Activated gamma-delta T cell treated with Interleukin-2 at 50 U/mL for 16 hours (primary cell): ENCODE measurements around the gene TACC2.

Experiments used
- DNase-seq: peaks from one replicate; pipeline ENCODE4 v3.0.0-alpha.2; 2020

TACC2 gene

DNA sequence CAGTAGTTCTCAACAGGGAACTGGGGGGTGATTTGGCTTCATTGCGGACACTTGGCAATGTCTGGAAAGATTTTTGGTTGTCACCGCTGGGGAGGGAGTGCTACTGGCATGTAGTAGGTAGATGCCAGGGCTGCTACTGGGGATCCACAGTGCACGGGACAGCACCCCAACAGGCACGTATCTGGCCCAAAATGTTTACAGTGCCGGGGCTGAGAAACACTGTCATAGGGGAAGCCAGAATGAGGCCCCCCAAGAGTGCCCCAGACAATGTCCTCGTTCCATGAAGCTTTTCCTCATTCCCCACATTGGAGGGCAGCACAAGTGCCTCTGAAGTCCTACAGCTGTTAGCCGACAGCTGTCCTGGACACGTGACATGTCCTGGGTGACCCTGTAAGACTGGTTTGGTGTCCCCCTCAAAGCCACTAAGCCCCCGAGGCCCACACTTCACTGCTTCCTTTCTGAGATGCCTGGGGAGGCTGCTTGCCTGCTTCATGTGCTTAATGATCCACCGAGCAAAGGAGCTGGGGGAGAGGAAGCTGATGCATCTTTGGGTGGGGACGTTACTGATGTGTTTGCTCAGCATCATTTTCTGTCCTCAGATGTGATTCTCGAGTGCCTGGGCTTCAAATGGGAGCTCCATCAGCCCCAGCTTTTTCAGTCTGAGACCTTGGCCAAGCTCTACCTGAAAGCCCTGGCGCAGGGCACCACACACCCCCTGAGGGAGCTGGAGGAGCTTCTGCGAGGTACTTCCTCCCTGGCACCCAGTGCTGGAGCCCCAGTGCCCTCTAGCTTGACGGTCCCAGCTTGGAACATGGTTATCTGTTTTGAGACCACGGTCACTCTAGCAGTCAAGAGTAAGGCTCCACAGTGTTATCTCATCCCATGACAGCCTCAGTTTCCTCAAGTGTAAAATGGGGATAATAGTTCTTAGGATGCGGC, 296.8 kb downstream of the TACC2 start:
- no peak for DNase-seq

- DNase-seq: no peak
These were observed 297.9 kb downstream of the TACC2 start for GRCh38 chr10:122286867-122287266.

GRCh38 chr10:122287570-122287969, 298.6 kb downstream of the TACC2 start:
- DNase-seq: no peak

- no peak for DNase-seq
These were observed 299.3 kb downstream of the TACC2 start for GRCh38 chr10:122288262-122288661.

DNA sequence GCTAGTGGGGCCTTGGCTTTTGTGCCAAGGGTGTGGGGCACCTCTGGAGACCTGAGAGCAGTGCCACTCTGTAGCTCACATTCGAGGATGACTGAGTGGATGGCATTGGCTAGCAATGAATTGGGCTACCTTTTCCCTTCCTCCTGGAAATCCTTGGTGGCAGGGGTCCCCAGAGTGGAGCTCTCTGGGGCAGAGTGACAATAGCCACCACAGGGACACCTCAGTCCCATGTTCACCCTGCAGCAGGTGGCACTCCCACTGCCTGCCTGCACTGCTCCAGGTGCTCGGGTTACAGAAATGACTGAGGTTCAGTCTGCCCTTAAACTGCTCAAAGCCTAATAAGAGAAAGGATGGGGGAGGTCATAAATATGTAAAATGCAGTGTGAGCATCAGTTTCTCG, 300.0 kb downstream of the TACC2 start:
- DNase-seq: no peak

- no peak for DNase-seq
These were observed 301.4 kb downstream of the TACC2 start for GRCh38 chr10:122290334-122290733.

GRCh38 chr10:122290833-122291532, 302.0 kb downstream of the TACC2 start:
- no peak for DNase-seq

DNA sequence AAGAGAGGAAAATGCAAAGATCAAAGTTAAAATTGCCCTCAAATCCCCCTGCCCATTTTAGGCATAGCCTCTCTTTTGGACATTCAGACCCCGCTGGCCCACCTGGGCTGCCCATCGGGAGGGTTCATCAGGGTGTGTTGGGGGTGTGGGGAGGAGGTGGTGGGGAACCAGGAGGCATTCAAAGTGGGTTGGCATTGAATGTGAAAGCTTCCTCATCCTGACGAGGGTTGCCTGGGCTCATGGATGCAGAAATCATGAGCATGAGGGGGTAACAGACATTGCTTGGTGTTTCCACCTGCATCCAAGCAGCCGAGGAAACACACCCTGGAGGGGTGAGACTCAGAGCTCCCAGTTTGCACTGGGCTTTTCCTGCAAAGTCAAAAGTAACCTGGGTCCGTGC, 302.8 kb downstream of the TACC2 start:
- DNase-seq: no peak

- DNase-seq: no peak
These were observed 303.4 kb downstream of the TACC2 start for GRCh38 chr10:122292376-122292775.

GRCh38 chr10:122293156-122293960, 304.4 kb downstream of the TACC2 start:
- no peak for DNase-seq

- DNase-seq: no peak
These were observed 305.0 kb downstream of the TACC2 start for GRCh38 chr10:122293961-122294380.

DNA sequence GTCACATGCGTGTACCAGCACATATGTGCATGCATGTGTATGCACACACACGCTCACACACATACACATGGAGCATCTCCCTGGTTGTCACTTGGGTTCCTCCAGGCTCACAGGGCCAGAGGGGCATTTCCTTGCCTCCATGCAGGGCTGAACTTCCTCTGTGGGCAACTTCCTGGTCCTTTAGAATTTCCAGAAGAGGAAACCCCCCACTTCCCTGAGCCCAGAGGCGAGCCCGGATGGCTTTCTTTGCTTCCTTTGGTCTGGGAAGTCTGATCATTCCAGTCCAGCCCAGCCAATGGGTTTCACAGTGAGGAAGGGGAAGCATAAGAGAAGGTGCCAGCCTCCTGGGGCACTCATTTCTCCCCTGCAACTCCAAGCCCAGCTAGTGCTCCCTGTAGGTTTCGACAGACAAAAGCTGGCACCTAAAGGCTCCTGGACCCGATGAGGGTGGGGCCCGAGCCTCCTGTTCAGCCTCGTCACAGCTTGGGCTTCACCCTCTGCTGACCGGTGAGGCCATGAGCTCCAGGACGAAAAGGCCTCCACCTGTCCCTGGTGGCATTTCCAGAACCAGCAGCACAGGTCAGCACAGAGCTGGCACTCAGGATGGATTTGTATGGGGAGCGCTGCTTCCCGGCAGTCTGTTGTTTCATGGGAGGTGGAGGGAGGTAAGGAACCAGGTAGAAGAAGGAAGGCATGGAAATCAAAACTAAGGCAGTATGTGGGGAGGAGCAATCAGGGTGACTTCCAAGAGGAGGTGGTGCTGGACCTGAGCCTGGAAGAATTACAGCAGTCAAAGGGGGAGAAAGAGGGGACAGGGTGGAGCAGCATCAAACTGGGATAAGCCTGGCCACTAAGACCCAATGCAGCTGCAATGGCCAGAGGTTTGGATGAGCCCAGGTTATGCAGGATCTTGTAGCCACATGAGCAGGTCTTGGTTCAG, 305.8 kb downstream of the TACC2 start:
- DNase-seq: no peak

DNA sequence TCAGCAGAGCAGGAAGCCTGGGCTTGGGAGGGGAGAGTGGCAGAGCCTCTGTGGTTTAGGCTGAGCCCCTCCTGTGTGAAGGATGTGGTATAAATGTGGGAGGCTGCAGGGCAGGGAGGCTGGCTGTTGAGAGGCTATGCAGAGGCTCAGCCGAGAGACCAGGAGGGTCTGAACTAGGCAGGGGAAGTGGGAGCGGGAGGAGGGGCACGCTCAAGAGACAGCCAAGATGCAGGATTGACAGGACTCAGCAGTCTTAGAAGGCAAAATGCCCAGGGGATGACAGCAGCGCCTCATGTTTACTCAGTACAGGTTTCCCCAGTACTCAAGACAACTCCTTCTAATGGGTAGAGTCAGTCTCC, 306.5 kb downstream of the TACC2 start:
- DNase-seq: no peak

GRCh38 chr10:122296363-122297120, 307.6 kb downstream of the TACC2 start:
- no peak for DNase-seq

DNA sequence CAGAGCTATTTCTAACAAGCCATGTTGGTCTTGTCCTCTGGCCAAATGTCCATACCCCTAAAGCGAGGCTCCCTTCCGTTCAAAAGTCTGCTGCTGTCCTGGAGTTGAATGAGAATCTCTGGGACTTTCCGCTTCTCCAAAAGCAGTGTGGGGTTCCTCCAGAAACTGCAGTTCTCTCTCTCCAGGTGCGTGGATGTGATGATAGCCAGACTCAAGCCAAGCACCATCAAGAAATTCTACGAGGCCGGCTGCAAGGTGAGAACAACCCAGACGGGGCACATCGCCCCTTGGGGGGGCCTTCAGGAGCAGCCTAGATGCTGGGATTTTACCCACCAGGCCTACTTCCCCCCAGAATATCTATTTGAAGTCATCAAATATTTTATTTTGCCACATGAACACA, 308.6 kb downstream of the TACC2 start:
- no peak for DNase-seq

- DNase-seq: no peak
These were observed 309.2 kb downstream of the TACC2 start for GRCh38 chr10:122298206-122298597.

GRCh38 chr10:122298598-122299301, 309.8 kb downstream of the TACC2 start:
- DNase-seq: peak; percentile 54

- no peak for DNase-seq
These were observed 310.6 kb downstream of the TACC2 start for GRCh38 chr10:122299423-122300075.

- DNase-seq: no peak
These were observed 312.3 kb downstream of the TACC2 start for GRCh38 chr10:122301055-122301810.

DNA sequence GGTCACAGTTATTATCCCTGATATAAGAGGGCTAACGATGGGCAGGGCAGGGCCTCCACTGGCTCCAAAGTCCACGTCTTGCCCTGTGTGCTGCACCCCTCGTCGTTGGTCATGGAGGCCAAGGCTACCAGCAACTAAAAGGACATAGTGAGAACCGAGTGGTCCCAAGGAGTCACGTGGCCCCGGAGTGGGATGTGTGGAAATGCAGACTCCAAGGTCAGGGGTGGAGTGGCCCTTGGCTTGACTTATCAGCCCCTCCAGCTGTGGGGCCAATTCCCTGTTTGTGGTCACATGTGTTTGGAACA, 312.8 kb downstream of the TACC2 start:
- DNase-seq: no peak
